NCI-H2029 (cell line): ENCODE measurements around the gene LPCAT1.

Source experiments
- DNase-seq: peaks from one replicate; lab custom pipeline; 2025; lab: John Stamatoyannopoulos, UW

Gene LPCAT1

DNA sequence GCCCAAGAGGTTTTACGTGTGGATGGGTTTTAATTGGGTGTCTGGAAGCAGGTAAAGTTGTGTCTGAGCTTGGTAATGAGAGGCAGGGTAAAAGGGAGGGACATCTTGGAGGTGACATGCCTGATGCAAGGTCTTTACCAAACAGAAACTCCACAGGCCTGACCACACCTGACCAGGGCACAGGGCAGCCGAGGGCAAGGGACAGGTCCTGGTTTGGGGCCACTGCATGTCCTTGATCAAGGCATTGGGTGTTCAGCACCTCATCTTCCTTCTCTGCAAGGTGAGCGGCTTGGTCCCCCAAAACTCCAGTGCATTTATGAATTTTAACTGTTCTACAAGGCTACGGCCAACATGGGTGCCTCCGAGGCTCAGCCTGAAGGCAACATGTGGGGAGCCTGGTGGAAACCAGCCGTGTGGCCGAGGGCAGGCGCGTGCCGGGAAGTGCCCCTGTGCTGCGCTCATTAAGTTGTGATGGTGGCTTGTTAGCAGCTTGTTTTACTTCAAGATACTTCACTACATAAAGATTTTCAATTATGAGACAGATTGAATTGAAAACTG is 30.7 kb upstream of the LPCAT1 start:
- DNase-seq, result no peak

DNA sequence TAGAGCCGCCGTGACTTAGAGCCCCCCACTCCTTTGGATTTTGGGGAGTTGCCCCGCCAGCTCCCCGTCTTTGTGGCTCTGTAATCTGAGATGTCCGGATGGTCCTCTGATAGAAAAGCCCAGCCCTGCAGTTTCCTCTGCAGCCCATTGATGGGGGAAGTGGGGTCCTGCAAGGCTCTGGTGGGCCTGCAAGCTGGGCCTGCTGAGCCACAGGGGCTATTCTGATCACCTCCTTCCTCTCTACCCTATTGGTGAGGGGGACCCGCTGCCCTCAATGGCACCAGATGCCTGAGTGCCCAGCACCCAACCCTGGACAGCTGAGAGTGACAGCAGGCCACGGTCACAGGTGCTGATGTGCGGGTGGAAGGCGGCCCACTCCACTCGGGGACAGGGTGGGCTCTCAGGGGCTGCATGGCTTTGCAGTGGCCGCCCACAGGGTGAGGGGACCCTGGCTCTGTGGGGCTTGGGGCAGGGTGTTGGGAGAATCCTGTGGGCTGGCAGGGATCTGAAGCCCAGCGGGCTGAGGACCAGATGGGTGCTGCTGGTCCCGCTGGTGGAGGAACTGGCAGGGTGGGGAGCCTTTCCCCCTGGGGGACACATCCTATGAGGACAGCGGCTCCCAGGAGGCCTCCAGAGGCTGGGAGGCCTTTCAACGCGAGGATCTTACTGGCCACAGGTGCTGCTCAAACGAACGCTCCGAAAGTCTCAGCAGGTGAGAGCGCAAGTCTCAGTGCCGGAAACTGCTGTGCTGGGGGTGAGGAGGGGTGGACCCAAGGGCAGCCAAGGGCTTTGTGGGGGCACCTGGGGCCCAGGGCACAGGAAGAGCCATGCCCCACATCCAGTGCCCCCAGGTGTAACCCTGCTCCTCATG is 30.0 kb upstream of the LPCAT1 start:
- DNase-seq, result peak; percentile 61

DNA sequence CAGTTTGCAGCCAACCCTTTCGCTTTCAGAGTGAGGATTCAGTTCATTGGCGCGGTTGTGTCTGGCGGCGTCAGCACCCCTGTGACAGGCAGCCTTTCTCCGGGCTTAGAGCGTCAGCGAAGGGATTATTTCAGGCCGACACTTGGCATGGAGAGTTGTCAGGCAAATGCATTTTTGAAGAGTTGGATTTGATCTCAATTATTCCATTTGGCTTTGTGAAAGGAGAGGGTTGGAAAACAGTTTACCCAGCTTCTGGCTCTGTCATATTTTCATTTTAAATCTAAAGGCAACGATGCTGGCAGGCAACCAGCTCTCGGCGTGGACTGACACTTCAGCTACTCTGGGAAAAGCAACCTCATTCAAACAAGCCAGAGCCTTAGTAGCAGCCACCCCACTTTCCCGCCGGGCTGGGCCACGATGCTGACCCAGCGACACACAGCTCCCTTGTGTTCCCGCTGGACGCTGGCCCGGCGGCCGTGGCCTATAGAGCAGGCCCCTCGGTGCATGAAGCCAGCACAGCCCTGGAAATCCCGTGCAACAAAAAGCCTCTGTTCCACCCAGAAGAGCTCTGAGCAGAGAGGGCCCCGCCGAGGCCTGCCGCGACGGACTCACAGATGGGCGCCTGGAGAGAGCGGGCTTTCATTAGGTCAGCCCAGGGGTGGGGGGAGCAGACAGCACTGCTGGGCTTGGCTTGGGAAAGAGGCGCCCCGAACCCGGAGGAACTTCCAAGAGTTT is 28.9 kb upstream of the LPCAT1 start:
- peak; percentile 86 for DNase-seq

DNA sequence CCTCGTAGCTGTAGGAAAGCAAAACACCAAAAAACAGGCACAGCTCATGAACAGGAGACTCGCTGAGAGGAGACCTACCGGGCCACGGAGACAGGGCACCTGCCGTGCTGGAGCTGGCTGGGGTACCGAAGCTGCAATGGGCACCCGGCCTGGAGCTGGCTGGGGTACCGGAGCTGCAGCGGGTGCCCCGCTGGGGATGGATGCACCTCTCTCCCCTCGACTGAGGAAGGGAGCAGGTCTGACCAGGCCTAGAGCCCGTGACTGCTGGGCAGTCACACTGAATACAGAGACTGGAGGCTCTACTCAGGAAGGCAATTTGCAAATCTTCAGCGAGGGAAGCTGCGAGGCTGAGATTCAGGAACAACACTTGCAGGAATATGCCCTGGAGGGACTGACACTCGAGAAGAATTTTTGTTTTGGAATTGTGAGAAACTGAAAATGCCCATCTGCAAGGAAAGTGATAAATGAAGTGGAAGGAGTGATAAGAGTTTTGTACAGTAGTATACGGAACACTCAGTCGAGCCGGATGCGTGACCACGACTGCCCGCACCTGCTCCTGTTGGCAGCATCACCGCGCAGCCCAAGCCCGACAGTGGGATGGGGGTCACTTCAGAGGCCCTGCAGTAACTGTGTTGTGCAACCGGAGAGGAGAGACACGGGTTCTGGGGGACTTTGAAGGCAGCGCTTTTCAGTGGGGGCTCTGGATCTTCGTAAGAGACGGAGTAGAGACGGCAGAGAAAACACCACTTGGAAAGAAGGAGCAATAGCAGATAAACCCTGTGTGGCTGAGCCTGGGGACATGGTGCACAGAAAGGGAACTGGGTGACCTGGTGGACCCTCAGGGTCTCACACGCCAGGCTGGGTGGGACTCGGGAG is 27.9 kb upstream of the LPCAT1 start:
- peak; percentile 73 for DNase-seq

DNA sequence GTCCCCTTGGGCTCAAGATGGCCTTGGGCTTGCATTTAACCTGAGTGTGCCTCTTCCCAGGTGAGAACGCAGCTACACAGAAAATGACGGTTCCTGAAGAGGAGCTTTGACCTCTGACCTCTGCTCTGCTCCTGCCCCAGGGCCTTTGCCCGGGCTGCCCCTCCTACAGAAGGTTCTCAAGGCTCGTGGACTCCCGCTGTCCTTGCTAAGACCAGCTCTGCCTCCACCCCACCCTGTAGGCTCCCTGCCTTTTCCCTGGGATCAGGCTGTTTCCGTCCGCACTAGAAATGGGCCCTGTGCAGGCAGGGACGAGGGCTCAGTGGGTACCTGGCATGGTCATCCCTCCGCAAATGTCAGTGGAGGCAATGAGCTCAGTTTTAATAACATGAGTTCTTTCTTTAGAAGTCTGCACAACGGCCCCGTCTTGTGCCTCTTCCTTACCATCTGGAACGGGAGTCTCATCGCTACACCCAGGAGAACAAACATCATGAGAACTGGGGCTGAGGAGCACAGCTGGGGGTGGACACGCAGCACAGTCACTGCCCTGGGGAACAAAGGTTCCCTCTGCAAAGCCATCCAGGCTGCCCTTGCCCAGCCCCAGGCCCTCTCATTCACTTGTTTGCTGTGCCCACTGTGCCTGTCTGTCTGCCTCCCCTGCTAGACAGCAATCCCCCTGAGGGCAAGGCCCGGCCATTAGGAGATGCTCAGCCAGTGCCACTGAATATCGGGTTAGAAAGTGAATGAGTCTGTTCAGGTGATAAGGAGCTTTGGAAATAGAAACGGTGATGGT is 26.7 kb upstream of the LPCAT1 start:
- no peak for DNase-seq

DNA sequence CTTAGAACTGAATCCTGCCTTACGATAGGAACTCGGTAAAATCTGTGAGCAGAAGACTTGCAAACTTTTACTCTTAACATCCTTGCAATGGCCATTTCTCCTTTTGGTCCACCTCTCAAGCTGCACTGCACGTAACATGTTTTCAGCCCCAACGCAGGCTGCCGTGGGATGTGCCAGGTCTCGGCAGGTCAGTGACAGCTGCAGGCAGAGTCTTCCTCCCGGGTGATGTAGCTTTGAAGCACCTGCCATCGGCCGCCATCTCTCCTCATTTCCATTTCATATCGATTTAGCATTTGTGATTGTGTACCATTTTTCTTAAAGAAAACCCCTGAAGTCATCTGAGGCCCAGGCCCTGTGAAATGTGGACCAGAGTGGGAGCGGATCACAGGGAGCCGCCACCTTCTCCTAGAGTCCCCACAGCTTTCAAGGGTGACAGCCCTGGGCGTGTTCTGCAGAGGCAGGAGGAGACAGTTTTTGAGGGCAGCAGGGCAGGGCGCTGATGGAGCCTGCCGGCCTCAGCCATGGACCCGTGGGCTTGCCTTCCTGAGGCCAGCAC is 25.8 kb upstream of the LPCAT1 start:
- DNase-seq, result no peak

DNA sequence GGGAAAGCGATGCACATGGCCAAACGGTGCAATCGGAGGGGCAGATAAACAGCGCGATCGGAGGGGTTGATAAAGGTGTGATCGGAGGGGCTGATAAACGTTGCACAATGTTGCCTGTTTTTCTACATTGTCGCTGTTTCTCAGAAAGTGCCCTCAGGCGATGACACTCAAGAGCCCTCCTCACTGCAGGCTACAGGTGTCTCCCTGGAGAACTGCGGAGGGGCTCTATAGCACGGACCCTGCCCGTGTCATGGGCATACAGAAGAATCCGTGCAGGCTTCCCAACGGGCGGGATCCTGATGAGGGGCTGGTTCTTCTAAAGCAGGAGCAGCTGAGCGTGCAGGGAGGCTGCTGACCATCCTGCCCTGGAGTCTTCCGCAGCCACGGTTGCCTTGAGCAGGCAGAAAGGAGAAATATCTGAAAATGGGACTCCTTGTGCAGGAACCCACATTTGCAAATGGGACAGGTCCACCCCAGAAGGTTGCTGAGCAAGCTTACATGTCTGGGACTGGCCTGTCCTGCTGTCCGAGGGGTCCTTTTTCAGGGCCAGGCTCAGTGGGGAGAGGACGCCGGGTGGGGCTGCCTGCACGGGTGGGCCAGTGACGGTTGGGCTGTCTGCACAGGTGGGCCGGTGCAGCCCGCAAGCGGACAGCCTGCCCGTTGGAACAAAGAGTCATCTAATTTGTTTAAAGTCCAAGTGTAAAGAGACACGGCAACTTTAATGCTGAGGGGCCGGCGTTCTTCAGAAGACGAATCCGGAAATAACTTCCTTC is 25.1 kb upstream of the LPCAT1 start:
- DNase-seq, result no peak

DNA sequence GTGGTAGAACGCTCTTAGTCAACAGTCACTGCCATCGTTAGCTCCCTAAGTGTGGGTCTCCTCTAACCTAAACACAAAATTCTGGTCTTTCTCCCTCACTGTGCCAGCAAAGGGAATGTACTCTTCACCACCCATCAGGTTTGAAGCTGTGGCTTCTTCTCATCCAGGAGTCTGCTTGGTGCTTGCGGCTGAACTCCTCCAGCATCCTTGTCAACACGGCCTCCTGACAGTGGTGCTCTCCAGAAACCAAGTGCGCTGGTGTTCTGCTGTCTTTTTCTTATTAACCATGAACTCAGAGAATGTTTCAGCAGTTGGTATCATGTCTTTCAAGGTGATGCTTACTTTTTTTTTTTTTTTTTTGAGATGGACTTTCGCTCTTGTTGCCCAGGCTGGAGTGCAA is 23.9 kb upstream of the LPCAT1 start:
- no peak for DNase-seq

DNA sequence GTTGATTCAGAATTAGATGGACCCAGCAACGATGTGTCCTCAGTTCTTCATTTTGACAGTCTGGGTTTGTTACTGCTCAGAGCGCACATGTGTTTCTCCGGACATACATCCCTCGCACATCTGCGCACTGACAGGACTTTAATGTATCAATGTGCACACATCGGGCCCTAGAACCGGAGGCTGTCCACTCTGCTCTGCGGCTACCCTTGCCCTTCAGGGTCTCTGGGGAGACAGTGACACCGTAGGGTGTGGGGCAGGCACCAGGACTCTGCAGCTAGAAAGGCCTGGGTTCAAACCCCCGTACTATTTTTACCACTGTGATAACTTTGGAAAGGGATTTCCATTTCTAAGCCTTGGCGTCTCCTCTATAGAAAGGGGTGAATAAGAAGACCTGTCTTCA is 23.5 kb upstream of the LPCAT1 start:
- DNase-seq, result no peak

DNA sequence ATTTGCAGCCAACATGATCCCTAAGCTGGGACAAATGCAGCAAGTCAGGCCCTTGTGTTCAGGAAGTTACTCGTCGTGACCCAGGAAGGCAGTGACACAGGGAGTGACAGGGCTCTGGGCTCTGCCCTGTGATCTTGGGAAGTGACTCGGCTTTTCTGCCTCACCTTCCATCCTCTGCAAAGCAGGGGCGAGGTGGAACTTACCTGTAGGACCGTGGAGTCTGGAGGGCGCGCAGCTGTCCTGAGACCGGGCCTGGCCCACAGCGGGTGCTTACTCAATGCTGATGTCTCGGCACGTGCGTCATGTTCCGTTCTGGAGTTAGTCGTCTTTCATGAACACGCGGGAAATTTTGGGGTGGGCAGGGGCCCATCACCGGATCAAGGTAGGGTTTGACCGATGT is 22.8 kb upstream of the LPCAT1 start:
- DNase-seq, result no peak

DNA sequence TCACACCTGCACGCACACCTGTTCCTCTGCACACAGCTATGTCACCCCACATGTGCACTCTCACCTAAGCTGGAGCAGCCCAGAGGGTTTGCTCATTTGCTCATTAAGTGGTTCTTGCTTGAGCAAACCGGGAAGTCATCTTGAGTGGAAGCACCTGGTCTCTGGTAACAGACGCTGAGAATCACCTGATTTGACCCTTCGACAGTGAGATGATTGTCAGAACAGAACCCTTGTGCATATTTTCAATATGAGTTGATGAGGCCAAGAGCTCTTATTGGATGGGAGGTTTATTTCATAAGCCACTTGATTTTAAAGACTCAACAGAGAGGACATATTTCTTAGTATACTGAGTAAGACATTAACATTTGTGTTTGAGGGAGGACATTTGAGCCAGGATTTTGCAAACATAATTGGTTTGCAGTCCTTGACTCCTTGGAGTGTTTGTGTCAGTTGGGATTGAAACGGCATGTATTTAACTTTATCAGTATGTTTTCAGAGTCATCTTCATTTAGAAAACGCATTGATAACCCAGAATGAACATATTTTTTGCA is 22.1 kb upstream of the LPCAT1 start:
- DNase-seq, result peak; percentile 99

DNA sequence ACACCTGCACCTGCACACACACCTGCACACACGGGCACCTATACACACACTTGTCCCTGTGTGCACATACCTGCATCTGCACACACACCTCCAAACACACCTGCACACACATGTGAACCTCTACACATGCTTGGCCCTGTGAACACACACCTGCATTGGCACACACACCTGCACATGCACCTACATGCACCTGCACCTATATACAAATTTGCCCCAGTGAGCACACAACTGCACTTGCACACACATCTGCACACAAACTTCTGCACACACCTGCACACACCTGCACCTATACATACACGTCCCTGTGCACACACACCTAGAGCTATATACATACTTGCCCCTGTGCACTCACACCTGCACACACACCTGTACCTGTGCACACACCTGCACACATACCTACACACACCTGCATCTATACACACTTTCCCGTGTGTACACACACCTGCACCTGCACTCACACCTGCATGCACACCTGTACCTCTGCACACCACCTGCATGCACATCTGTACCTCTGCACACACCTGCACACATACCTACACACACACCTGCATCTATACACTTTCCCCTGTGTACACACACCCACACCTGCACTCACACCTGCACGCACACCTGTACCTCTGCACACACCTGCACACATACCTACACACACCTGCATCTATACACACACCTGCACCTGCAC is 21.5 kb upstream of the LPCAT1 start:
- DNase-seq, result no peak

DNA sequence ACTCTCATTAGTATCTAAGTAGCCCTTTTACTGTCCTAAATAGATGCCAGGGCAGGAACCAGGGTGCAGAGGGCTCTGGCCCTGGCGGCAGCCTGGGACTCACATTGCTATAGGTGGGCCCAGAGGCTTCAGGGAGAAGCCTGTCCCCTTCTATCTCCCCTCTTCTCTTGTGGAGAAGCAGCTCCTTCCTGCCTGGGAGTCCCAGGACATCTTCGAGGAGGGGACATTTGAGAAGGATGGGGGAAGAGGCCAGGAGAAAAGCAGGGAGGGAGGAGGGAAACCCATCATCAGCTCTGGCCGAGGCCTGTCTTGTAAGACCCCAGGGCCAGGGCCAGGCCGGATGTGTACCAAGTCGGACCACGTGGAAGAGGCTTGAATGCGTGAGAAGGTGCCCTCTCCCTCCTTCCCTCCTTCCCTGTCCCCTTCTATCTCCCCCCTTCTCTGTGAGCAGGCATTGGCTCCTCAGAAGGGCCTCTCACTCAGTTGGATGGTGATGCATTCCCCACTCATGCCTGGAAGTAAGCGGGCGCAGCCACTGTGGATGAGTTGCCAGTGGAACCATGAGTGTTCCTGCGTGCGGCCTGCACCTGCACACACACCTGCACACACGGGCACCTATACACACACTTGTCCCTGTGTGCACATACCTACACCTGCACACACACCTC is 20.7 kb upstream of the LPCAT1 start:
- no peak for DNase-seq

DNA sequence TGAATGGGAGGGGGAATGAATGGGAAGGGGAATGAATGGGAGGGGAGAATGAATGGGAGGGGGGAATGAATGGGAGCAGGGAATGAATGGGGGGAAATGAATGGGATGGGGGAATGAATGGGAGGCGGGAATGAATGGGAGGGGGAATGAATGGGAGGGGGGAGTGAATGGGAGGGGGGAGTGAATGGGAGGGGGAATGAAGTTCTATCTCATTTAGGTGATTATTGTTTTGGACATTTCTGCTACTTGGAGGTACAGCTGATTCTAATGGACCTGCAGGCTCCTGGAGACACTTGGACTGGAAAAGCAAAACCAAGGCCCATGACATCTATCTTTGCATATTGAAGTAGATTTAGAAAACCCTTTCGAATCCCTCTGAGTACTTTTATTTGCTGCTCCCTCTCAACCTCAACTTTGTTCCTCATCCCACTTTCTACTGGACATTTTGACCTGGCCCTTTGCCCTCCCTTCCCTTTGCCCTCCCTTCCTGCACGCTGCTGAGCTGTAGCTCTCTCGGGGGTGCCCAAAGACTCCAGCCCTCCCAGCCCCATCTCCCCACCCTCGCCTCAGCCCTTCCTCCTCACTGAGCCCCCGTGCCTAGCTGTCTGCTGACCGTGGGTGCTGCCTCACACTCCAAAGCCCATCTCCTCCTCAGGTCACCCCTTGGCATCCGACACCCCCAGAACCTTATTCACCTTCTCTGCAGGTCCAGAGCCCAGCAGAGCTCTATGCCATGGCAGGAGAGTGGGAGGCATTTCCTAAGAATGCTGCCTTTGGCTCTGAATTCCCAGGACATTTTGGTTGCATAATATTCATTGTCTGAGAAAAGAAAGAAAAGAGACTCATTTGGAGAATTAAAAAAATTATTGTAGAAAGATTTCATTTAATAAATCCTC is 19.9 kb upstream of the LPCAT1 start:
- no peak for DNase-seq

DNA sequence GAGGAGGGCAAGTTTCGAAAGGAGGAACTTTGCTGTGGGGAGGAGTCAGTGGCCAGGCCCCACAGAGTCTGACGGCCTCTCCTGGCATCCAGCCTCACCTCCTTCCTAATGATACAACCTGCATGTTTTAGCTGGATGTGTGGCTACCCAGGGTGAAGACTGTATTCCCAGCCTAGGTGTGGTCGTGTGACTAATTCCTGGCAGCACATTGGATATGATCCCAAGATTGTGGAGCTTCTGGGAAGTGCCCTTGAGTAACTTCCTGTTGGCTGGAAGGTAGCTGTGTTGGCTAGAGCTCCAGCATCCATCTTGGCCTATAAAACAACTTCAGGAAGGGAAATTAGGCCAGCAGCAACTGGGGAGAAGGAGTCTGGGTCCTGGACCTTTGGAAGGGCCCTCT is 19.0 kb upstream of the LPCAT1 start:
- DNase-seq, result peak; percentile 84

DNA sequence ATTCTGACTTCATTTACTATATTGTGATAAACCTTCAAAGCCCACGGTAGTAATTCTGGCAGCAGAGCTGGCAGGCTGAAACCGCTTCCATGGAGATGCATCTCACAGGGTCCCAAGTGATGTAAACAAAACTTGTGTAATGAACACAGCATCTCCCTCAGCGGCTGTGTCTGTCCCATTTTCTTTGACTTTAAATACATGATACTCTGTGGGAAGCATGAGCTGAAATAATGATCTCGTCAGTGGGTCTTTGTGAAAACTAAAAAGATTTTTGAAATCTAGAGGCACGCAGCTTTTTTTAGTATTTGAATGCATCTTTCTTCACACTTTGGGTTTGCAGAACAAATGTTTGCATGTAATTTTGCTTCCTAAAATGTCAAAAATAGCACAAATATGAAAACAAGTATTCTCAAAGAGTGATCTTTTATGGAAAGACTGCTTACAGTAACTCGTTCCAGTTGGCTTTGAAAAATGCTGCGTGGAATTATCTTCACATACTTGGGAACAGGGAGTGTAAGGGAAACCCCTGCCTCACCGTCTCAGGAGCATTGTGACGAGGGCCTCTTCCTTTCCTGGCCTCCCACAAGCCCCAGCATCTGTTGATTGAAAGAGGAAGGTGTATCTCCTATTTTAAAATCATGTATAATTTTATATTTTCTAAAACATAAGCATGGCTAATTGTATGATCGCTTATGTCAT is 18.1 kb upstream of the LPCAT1 start:
- no peak for DNase-seq
